CD4-positive, alpha-beta T cell treated with Interleukin-4 for 1 hour (primary cell): ENCODE results near the gene RNFT2.

Experiments used
- DNase-seq, 2 donors: peaks; one replicate each; pipeline ENCODE4 v3.0.0-alpha.2; 2020 to 2022

The RNFT2 gene

GRCh38 chr12:116737774-116738657 lies at the start of gene RNFT2, which contains the start of gene SPRING1:
TSS of gene RNFT2 (plus strand) at chr12:116738315. CDS start at chr12:116740498, 2,183 bp downstream.
TSS of gene SPRING1 (minus strand) at chr12:116738069. CDS start at chr12:116737900, 169 bp downstream.
- DNase-seq, result peak; percentile 99

DNA sequence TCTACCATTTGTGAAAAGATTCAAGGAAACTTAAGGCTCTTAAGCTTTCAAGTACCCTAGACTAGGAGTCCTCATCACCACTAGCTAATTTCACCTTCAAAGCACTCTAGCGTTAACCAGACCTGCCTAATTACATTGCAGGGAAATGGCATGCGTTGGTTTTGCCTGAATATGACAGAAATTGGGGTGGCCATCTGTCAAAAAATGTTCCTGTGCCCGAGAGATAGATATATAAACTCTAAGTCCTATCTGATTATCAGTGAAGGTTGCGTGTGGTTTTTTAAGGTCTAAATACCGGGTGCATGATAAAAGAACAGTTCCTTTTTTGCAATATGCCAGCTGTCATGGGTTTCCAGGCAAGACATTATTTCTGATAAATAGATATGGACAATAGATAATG lies 48.6 kb upstream of the RNFT2 start:
- no peak for DNase-seq

DNA sequence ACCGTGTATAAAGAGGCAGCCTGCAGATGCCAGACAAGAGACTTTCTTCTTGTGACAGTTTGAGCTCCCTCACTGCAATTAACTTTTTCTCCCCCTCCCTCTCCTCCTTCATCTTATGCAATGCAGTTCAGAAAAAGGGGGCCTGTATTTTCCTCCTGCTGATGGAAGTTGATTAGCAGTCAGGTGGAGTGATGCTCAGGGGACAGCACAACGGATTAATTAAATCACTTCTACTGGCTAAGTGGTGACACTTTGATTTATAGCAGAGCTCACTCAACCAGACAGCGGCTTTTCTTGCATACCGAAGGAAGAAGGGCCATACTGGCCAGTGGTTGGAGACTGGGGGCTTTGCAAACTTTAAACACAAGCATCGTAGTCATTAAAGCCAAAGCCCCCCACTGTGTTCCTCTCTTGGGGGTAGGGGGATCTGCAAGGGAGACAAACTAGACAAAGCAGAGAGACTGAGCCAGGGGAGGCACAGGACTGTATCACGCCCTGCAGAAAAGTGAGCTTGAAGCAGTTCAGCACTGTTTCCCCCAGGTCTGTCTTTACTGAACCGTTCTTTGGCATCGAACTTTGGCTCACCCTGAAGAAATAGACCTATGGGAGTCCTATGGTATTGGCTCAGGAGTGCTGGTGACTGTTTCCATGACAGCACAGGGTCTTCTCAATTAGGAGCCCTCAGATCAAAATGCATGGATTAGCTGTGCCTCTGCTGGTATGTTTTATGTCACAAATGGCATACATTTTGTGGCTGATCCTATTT lies 48.0 kb upstream of the RNFT2 start:
- DNase-seq, result no peak

- DNase-seq, result no peak
Measured at GRCh38 chr12:116691205-116691604, 46.9 kb upstream of the RNFT2 start.

GRCh38 chr12:116691636-116692035 lies 46.5 kb upstream of the RNFT2 start:
- DNase-seq, result no peak

DNA sequence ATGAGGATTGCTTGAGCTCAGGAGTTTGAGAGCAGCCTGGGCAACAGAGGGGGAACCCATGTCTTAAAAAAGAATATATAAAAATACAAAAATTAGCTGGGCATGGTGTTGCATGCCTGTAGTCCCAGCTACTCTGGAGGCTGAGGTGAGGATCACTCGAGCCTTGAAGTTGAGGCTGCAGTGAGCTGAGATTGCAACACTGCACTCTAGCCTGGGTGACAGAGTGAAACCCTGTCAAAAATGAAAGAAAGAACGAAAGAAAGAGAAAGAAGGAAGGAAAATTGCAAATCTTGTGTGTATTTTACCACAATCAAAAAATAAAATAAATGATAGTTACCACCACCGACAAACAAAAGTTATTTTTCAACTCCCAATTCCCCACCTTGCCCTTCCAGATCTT lies 45.5 kb upstream of the RNFT2 start:
- DNase-seq, result no peak

DNA sequence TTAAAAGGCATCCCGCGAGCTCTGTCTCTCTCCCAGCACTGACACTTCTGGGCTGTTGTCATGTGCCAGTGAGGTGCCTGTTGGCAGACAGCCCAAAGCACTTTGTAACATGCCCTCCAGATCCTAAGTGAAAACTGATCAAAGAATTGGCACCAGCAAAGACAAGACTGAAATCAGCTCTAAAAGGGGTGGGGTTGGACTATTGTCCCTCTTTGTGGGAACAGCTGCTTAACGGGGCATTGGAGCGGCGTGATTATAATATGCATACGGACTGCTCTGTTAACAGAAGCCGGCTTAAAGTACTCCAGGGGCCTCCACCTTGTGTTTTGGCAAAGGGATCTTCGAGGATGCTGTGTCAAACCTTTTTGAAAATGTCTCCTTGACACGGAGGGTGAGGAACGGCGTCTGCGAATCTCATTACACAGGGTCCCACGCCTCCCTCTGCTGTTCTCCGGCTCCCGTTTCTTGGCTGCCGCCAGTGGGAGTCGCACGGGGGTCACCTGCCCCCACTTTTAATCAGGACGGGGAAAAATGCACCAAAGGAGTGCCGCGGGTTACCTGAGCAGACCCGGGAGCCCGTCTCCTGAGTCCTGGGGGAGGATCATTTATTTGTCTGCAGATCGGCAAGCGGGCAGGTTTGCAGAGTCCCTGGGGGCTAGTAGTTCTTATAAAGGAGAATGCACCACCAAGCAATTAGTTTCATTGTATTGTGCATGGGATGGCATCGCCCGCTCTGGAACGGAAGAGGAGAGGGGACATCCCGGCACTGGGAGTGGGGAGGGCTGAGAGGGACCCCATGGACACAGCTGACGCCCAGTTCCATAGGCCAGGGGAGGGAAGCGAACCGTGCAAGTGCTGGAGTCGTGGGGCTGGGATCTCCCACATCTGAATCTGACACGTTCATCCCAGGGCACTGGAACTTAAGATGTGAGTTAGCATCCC lies 44.6 kb upstream of the RNFT2 start:
- no peak for DNase-seq

DNA sequence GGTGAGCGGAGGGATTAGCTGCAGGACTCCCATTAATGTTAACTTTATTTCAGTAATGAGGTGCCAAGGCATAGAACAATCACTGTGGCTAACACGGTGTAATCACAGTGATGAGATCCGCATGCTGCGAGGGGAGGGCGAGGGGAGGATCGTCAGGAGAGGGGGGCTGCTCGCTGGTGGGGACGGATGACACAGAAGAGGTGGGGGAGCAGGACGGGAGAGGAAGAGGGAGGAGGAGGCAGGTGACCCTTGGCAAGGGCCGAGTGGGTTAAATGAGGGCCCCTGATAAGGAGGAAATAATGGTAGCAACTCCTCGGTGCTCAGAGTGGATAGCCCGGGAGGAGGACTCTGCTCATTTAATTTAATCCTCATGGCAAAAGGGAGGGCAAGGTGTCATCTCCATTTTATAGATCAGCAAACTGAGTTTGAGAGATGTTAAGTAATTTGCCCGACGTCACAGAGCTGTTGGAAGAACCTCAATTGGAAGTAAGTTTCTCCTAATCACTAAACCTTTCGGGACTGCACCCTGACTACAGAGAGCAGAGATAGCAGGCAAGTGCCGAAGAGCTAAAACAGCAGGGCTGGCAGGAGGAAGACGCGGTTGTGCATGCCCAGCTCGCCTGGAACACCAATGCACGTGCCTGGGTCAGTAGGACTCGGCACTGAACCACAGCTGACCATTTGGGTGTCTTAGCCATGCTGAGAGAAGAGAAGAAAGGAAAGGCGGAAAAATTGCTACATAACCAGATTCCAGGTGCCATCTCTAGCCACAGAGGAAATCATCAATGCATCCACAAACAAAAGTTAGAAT lies 43.3 kb upstream of the RNFT2 start:
- DNase-seq, result no peak

DNA sequence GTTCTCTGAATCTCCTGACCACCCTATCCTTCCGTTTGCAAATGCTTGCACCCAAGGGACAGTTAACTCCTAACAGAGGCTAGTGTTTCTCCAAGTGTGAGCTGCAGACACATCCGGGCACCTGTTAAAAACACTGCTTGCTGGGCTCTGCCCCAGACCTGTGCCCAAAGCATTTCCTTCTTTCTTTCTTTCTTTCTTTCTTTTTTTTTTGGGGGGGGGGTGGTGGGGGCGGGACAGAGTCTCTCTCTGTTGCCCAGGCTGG lies 42.7 kb upstream of the RNFT2 start:
- no peak for DNase-seq

DNA sequence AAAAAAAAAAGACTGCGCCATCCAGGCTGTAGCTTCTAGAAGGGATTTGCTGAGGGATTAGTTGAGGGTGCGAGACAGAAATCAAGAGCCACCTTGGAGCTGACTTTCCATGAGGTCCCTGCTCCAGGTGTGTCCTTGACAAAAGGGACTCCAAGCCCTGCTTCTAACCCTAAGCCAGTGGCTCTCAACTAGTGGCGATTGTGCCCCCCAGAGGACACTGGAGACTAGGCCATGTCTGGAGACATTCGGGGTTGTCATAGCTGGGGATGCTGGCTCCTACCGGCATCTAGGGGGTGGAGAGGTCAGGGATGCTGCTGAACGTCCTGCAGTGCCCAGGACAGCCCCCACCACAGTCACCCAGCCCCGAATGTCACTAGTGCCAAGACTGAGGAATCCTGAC lies 40.8 kb upstream of the RNFT2 start:
- DNase-seq, result no peak

GRCh38 chr12:116697716-116698115 lies 40.4 kb upstream of the RNFT2 start:
- no peak for DNase-seq

- DNase-seq, result no peak
Measured at GRCh38 chr12:116698116-116698515, 40.0 kb upstream of the RNFT2 start.

DNA sequence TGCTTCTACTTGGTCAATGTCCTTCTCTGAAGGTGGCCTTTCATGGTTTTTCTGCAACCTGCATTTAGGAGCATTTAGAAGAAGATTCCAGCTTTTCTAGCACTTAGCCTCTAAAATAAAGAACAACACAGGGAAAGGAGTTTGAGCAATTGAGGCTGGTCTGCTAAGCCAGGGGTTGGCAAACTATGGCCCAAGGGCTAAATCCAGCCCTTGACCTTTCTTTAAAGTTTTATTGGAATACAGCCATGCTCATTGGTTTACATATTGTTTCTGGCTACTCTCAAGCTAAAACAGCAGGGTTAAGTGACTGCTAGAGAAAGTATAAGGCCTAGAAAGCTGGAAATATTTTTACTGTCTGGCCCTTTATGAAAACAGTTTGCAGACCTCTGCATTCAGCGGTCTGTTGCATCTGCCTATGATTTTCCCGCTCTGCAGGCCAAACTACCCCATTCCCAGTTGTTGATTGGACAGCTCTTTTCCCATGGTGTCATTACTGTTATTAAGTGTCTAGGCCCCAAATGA lies 39.5 kb upstream of the RNFT2 start:
- no peak for DNase-seq

- DNase-seq, result no peak
Measured at GRCh38 chr12:116700066-116700465, 38.0 kb upstream of the RNFT2 start.

DNA sequence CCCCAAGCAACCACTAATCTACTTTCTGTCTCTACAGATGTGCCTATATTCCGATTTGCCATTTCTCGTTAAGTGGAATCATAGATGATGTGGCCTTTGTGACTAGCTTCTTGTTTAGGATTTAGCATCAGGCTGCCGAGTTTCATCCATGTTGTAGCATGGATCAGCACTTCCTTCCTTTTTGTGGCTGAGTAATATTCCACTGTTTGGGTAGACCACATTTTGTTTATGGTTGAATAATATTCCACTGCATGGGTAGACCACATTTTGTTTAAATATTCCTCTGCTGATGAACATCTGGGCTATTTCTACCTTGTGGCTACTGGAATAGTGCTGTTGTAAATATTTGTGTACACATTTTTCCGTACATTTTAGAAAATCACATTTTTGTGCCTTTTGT lies 36.7 kb upstream of the RNFT2 start:
- DNase-seq, result no peak

- peak; percentile 69 to 70 for DNase-seq
Measured at GRCh38 chr12:116703214-116703795, 34.8 kb upstream of the RNFT2 start.

DNA sequence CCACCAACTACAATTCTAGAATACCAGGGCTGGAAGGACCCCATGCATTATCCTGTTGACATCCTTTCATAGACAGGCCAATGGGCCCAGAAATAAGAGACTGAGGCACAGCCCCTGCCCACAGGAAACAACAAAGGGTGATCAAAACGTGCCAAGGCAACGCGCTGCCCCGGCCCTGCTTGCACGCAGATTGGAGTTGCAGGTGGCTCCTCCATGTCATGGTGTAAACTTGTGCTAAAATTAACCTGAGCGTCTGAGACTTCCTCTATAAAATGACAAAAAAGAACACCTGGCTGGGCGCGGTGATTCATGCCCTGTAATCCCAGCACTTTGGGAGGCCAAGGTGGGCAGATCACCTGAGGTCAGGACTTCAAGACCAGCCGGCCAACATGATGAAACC lies 30.4 kb upstream of the RNFT2 start:
- DNase-seq, result no peak

- peak; percentile 43 to 45 for DNase-seq
Measured at GRCh38 chr12:116708826-116709756, 29.0 kb upstream of the RNFT2 start.

GRCh38 chr12:116709768-116710167 lies 28.3 kb upstream of the RNFT2 start:
- no peak for DNase-seq

DNA sequence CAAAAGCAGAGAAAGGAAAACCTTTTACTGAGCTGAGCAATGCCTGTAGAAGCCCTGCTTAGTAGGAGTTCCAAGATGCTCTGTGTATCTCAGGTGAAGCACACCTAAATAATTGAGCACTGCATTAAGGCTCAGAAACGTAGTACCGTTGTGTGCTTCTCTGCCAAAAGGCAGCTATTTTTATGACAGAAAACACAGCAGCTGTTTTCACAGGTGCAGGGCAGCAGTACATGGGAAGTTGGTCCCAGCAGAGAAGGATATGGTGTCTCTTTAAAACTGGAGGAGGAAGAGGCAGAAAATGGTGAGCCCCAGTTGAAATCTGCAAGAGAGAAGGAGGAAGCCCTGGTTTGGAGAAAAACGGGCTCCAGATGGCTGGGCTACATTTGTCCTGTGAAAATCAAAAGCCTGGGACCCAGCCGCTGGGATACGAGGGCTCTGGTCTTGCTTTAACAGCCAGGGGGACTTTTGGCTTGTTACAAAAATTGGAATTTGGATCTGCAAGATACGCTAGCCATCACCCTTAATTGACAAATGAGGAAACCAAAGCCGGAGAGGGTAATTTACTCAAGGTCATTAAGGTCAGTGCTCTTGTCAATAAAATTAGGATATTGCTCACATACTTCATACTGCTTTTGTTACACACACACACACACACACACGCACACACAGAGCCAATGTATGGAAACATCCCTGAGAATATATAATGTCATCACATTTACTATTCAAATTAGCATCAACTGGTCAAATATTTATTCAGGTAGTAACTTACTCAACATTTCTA lies 27.6 kb upstream of the RNFT2 start:
- no peak for DNase-seq
